Right lobe of liver (tissue), 4 donors: ENCODE measurements around the gene NPAT.

Experiments used
- CTCF ChIP-seq, 4 donors: fragments of 200-600 bp in 3 of 4; fragments of 450-650 bp in 1 of 4; IDR thresholded peaks; one replicate each; pipeline versions ENCODE4 v1.5.1 to v1.8.0; 2016 to 2022; ENCODE audit warnings: antibody characterized with exemption in 4 of 4, mild to moderate bottlenecking in 2 of 4
- POLR2A ChIP-seq: fragments of 450-650 bp; IDR thresholded peaks from one replicate; pipeline ENCODE4 v1.6.1; 2017; ENCODE audit warnings: antibody characterized with exemption, mild to moderate bottlenecking
- donor health status: DM: no; HTN: no; CAD: no.
- donor health status: DM: no; HTN: no; CAD: no.
- donor health status: DM: no; HTN: yes; CAD: no.

- TF ChIP-seq CTCF (IDR thresholded peaks at IDR 0.05) (no peak), POLR2A (no peak)
These were observed 23.6 kb downstream of the NPAT start for GRCh38 chr11:108198833-108199232.
